ENCODE measurements around the gene KCNMA1. TPM values are rescaled to one million over a fixed set of nuclear protein-coding genes. Genes with fewer than 3 reads are reported as not detected.

KCNMA1 gene
- polyA plus RNA-seq, 1 donor from 2014 or later = 60.8 TPM

- no peak overlapping the region for H3K9ac ChIP-seq (ENCODE audit: low read length)
- no peaks in the 10 kb centered on the region for H3K27me3 ChIP-seq (ENCODE audit: insufficient read depth, low read depth, low read length)
- no peak overlapping the region for H3K4me3 ChIP-seq (ENCODE audit: low read length)
- no peak overlapping the region for H3K27ac ChIP-seq (ENCODE audit: low read length)
- TF ChIP-seq MXI1 (conservative IDR thresholded peaks at IDR 0.05; ENCODE audit: poor library complexity, severe bottlenecking) (no peak), SMC3 (conservative IDR thresholded peaks at IDR 0.05; ENCODE audit: poor library complexity) (no peak), EP300 (conservative IDR thresholded peaks at IDR 0.05; ENCODE audit: poor library complexity, severe bottlenecking) (no peak), POLR2AphosphoS5 (IDR thresholded peaks at IDR 0.05) (no peak), TAF1 (IDR thresholded peaks at IDR 0.05; ENCODE audit: low read depth) (no peak), RAD21 (conservative IDR thresholded peaks at IDR 0.05) (no peak), CTCF (IDR thresholded peaks at IDR 0.05; ENCODE audit: poor library complexity, severe bottlenecking) (no peak), REST (IDR thresholded peaks at IDR 0.05; ENCODE audit: borderline replicate concordance) (no peak), EZH2 (IDR thresholded peaks at IDR 0.05; ENCODE audit: borderline replicate concordance, insufficient read depth, low read length, poor library complexity, severe bottlenecking) (no peak)
- H3K4me2 ChIP-seq (ENCODE audit: low read length) = no peak overlapping the region
- no peaks in the 10 kb centered on the region for H3K9me2 ChIP-seq (ENCODE audit: insufficient read depth, low read length)
- no peaks in the 10 kb centered on the region for H3K79me2 ChIP-seq (replicated peaks; ENCODE audit: insufficient read depth, low read length)
- H3F3A ChIP-seq (ENCODE audit: insufficient read depth, low read length, poor library complexity, severe bottlenecking) = no peaks in the 10 kb centered on the region
- no peak overlapping the region for H2AFZ ChIP-seq (ENCODE audit: low read depth, low read length)
- no peaks in the 10 kb centered on the region for H4K20me1 ChIP-seq (ENCODE audit: insufficient read depth)
- no peaks in the 10 kb centered on the region for H3K36me3 ChIP-seq (ENCODE audit: insufficient read depth, low read length)
- H3K9me3 ChIP-seq (ENCODE audit: low read length) = no peaks in the 10 kb centered on the region
Measured at GRCh38 chr10:77168861-77169260, 468.7 kb downstream of the KCNMA1 start.

GRCh38 chr10:77168161-77168560 is 469.4 kb downstream of the KCNMA1 start:
- H3K9me2 ChIP-seq (ENCODE audit: insufficient read depth, low read length) = no peaks in the 10 kb centered on the region
- no peak overlapping the region for H3K4me2 ChIP-seq (ENCODE audit: low read length)
- H3K27me3 ChIP-seq (ENCODE audit: insufficient read depth, low read depth, low read length) = no peaks in the 10 kb centered on the region
- H3K27ac ChIP-seq (ENCODE audit: low read length) = no peak overlapping the region
- no peaks in the 10 kb centered on the region for H4K20me1 ChIP-seq (ENCODE audit: insufficient read depth)
- no peak overlapping the region for H2AFZ ChIP-seq (ENCODE audit: low read depth, low read length)
- H3K9ac ChIP-seq (ENCODE audit: low read length) = no peak overlapping the region
- no peak overlapping the region for H3K4me3 ChIP-seq (ENCODE audit: low read length)
- no peaks in the 10 kb centered on the region for H3K9me3 ChIP-seq (ENCODE audit: low read length)
- no peak for TF ChIP-seq EP300 (conservative IDR thresholded peaks at IDR 0.05; ENCODE audit: poor library complexity, severe bottlenecking)
- no peak for TF ChIP-seq SMC3 (conservative IDR thresholded peaks at IDR 0.05; ENCODE audit: poor library complexity)
- TF ChIP-seq RAD21 (conservative IDR thresholded peaks at IDR 0.05) = no peak
- no peak for TF ChIP-seq REST (IDR thresholded peaks at IDR 0.05; ENCODE audit: borderline replicate concordance)
- TF ChIP-seq CTCF (IDR thresholded peaks at IDR 0.05; ENCODE audit: poor library complexity, severe bottlenecking) = no peak
- TF ChIP-seq TAF1 (IDR thresholded peaks at IDR 0.05; ENCODE audit: low read depth) = no peak
- no peaks in the 10 kb centered on the region for H3F3A ChIP-seq (ENCODE audit: insufficient read depth, low read length, poor library complexity, severe bottlenecking)
- H3K79me2 ChIP-seq (replicated peaks; ENCODE audit: insufficient read depth, low read length) = no peaks in the 10 kb centered on the region
- no peaks in the 10 kb centered on the region for H3K36me3 ChIP-seq (ENCODE audit: insufficient read depth, low read length)

Measured in neural cell (in vitro differentiated cells).